ENCODE results near the gene KCNN4.
"Not testable (repeated sequence)": the region's sequence is repeated elsewhere in the genome, so short reads cannot be mapped to it uniquely, and the experiment has no call there.

KCNN4 gene

DNA sequence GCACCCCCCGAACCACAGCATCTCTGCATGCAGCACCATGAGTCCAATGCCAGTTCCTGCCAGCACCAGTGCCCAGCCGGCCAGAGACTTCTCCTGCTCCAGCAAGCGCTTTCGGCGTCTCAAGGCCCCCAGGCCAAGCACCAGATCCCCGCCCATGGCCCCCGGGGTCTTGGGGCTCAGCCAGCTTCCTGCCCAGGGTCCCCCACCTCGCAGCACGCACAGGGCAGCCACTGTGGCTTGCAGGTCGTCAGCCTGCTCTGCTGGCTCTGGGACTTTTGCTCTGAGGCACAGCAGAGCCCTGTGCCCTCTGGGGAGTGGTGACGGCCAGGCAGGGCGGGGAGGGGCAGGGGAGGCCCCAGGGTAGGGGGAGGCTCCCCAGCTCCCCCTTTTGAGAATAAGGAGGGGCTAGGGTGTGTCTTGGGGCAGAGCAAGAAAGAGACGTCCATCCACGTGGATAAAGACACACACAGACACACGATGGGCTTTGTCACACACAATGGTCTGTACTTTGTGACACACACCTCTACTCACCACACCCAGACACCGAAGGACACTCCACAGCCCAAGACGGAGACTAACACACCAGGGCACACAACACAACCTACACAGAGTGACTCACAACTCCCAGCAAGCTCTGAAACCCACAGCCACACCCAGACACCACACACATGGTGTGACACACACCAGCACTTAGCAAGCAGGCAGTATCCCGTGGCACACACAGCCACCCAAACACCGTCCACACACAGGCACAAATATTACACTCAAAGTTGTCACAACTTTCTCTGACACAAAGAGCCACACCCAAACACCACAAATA, at the start of gene KCNN4:
Gene KCNN4, minus strand, starts transcription at position 268 of the 820 bp plus-strand sequence. Its CDS starts 112 bp downstream, at position 156.
- peak; percentile 11 for DNase-seq

DNA sequence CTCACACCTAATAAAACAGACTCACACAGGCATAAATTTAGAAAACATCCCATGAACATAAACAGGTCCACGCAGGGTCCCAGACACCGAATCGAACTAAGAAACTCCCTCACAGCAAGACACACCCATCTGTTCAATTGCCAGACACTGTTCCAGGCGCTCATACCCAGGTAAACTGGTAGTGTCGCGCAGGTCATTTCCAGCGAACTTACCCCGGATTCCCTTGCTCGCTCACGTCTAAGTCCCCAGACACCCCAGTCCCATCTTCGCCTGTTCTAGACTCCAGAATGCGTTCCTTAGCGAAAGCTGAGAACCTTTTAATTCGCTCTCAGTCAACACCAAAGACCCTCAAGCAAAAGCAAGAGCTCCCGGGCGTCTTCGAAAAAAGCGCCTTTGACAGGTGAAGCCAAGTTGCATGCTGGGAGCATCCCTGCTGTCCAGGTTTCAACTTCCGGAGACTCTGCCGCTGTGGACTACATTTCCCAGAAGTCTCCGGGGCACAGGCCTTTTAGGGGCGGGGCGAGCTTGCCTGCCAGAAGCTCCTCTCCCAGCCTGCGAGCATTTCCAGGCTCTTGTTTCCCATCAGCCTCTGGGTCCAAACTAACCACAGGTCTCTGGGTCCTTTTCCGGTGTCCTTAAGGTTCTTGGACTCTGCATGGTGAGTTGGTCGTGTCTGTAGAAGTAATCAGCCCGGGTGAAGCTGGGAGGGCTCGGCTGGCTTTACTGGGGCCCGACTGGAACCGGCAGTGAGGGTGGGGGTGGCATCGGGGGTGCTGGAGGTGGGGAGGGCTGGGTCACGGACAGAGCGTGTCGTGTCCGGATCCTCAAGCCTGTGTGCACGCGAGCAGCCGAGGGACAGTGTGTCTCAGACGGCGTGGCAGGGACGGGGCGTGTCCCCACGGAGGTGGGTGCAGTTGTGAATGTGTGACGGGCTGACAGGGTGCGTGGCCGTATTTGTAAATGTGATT, 46.3 kb upstream of the KCNN4 start, which contains the start of gene ZNF283:
Gene ZNF283, plus strand, starts transcription at position 535 of the 968 bp plus-strand sequence. CDS start 6,184 bp downstream, outside the sequence.
- peak; percentile 90 for DNase-seq

GRCh38 chr19:43824572-43824971, 43.8 kb upstream of the KCNN4 start:
- DNase-seq: not testable (repeated sequence)

- DNase-seq: not testable (repeated sequence)
Observed at GRCh38 chr19:43823856-43824255, 43.1 kb upstream of the KCNN4 start.

DNA sequence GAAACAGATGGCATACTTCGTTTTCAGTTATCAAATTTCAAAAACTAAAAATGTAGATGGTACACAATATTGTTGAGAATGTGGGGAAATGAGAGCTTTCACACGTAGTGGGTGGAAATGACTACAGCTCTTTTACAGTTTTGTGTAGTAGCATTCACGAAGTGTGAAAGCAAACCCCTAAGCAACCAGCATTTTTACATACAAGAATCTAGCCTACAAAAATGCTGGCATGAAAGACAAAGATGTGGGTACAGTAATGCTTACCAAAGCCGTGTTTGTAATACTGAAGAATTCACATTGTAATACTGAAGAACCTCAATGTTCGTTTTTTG, 40.1 kb upstream of the KCNN4 start:
- DNase-seq: no peak

- no peak for DNase-seq
Observed at GRCh38 chr19:43820098-43820883, 39.5 kb upstream of the KCNN4 start.

GRCh38 chr19:43818500-43818899, 37.7 kb upstream of the KCNN4 start:
- DNase-seq: no peak

DNA sequence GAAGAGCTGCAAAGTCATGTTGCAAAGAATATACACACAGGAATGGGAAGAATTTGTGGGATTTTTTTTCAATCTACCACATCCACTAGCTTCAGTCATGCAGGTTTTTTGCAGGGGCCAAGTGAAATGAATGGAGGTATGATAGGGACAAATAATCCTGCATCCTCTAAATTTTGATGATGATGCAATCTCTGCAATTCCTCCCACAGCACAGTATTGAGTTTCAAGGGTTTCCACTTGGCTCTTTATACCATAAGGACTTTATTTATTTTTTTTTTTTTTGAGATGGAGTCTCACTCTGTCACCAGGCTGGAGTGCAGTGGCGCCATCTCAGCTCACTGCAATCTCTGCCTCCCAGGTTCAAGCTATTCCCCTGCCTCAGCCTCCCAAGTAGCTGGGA, 36.7 kb upstream of the KCNN4 start:
- DNase-seq: not testable (repeated sequence)

DNA sequence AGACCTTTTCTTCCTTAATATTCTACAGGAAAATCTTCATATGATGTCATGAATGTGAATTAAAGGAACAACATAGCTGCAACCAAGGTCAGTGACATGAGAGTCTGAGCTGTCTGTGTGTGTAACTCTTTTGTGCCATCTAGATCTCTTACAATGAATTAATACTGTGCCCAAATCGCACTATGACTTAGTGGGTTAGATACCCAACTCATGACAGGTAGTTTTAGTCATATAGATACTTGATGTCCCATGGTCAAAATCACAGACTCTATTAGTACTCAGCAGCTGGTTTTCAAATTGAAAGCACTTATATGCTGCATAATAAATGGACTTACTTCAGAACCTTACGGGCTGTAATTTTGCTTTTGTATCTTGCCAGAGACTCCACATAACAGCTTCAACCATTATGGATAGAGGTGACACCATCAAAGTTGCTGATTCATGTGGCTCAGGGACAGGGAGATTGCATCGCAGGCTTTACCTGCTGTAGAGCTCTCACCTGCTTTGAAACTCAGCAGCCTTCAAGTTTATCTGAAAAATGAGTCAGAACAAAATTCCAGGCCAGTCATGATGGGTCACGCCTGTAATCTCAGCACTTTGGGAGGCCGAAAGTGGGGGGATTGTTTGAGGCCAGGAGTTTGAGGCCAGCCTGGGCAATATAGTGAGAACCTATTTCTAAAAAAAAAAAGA, 34.0 kb upstream of the KCNN4 start:
- DNase-seq: no peak

GRCh38 chr19:43812688-43813087, 31.9 kb upstream of the KCNN4 start:
- DNase-seq: no peak

DNA sequence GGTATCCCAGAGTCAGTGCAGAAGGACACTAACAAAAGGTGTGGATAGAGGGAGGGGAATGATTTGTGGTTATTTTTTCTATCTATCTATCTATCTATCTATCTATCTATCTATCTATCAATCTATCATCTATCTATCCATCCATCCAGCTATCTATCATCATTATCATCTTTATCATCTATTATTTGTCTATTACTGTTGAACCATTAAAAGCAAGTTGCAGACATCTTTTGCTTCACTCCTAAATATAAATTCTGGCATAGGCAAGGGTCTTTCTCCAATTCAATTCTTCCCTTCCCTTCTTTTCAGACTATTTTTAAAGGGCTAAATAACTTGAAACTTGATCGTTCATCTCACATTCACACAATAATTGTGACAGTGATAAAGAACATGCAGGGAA, 31.5 kb upstream of the KCNN4 start:
- no peak for DNase-seq

DNA sequence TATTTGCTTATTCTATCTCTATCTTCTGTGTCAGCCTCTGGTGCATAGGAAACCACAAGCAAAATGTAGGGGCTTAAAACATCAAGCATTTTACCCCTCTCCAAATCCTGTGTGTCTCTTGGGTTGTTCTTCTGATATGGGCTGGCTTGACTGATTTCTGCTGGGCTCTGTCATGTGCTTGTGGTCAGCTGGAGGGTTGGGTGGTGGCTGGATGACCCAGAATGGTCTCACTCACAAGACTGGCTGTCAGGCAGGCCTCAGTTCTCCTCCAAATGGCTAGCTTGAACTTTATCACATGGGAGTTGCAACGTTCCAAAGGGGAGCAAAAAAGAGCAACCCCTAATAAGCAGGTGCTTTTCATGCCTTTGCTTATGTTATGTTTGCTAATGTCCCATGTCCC, 31.1 kb upstream of the KCNN4 start:
- no peak for DNase-seq

DNA sequence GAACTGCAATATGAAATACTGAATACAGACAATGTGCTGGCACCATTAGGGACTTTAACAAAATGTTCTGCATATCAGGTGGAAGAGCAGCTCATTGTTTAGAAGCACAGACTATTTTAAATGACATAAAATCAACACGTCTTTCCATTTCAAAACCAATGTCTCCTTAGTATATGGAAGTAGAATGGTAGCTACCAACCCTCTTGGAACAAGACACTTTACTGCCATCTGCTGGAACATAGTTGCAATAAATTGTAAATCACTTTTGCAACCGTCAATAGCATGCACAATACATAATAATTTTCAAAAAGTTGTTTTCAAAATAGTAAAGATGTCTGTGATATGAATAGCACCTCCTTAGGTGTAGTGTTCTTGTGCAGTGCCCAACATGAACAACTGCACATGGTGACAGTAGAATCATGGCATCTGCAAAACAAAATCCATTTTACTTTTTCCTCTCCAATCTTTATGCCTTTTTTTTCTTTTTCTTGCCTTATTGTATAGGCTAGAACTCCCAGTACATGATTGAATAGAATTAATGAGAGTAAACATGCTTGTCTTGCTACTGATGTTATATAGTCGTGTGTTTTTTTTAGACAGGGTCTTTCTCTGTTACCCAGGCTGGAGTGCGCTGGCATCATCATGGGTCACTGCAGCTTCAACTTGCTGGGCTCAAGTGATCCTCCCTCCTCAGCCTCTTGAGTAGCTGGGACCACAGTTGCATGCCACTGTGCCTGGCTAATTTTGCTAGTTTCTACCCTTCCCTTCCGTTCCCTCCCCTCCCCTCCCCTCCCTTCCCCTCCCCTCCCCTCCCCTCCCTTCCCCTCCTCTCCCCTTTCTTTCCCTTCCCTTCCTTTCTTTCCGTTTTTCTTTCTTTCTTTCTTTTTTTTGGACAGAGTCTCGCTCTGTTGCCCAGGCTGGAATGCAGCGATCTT, 29.3 kb upstream of the KCNN4 start:
- DNase-seq: peak; percentile 21

DNA sequence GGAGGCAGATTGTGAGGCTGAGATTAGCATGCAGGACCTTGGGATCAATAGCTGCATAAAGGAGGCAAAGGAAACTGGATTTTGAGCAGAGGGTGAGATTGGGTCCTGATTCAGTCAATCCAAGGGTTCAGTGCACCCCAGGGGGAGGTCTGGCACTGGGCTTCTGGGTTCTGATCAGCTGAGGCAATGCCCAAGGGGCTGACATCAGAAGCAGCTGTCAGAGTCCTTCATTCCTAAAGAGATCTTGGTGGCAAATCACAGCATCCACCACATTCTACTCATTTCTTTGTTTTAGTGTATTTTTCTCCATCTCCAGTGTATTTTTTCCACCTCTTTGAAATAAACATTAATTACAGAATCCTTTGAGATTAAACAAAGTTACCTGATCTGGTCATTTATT, 26.9 kb upstream of the KCNN4 start:
- DNase-seq: no peak

DNA sequence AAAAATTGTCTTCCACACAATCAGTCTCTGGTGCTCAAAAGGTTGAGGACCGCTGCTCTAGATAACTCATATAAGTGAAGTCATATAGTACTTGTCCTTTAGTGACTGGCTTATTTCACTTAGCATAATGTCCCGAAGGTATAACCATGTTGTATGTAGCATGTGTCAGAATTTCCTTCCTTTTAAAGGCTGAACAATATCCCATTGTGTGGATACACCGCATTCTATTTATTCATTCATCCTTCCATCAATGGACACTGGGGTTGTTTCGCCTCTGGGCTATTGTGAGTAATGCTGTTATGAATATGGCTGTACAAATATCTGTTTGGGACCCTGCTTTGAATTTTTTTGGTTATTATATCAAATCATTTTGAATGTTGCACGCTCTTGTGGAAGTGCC, 26.1 kb upstream of the KCNN4 start:
- no peak for DNase-seq

DNA sequence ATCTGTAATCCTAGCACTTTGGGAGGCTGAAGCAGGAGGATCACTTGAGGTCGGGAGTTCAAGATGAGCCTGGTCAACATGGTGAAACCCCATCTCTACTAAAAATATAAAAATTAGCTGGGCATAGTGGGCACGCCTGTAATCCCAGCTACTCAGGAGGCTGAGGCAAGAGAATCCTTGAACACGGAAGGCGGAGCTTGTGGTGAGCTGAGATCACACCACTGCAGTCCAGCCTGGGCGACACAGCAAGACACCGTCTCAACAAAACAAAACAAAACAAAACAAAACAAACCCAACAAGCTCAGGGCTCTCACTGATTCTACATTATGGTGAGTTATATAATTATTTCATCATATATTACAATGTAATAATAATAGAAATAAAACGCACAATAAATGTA, 25.6 kb upstream of the KCNN4 start:
- DNase-seq: not testable (repeated sequence)

- no peak for DNase-seq
Observed at GRCh38 chr19:43804432-43804831, 23.7 kb upstream of the KCNN4 start.

DNA sequence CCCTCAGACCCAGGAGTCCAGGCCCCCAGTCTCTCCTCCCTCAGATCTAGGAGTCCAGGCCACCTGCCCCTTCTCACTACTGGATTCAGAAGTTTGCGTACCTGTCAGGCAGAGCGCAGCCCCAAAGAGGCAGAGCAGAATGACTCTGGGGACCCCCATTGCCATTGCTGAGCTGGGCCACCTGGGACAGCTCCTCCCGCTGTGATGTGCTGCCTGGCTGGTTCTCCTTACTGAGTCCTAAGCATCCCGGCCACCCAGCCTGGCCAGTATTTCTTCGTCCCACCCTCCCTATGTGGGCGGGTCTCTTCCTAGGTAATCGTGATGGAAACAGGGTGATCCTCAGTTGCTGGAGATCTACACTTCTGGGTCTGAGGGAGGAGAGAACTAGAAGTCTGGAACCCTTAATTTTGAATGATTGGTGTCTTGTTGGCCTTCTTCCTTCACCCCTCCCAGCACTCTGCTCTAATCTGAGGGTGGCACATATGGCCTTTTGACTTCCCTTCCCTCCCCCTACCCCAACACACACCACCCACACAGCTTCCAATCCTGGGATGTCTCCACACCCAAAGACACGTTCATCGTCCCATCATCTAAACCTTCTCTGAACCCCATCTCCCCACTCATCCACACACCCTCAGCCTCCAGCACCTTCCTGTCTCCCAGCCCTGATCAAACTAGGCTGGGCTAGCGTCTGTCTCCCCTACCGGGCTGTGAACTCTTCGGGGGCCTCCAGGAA, 21.6 kb upstream of the KCNN4 start, which contains the start of gene LYPD5:
Gene LYPD5, minus strand, starts transcription at position 232 of the 736 bp plus-strand sequence. Its CDS starts 67 bp downstream, at position 165.
- DNase-seq: no peak

DNA sequence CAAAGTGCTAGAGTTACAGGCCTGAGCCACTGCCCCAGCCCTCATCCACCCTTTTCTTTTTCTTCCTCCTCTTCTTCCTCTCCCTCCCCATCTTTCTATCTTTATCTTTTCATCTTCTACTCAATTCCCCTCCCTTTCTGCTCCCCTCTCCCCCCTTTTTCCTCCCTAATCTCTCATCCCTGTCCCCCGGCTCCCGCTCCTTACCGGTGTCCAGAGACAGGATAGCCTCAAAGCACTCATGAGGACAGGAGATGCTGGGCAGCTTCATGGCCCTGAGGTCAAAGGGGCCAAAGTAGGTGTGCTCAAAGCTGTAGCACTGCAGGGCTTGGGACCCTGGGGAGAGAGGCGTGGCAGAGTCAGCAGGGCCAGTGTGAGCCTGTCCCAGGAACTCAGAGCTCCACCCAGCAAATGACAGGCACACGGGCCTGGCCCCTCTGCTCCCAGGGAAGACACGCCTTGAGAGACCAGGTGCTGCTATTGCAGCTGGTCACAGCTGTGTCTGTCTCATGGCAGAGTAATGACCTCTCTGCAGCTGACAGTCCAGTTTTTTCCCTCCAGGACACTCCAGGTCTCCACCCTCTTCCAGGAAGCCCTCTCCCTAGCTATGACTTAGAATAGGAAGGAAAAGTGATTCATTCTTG, 18.8 kb upstream of the KCNN4 start:
- no peak for DNase-seq

Measured in kidney glomerular epithelial cell (primary cell).